H1 (cell line): ENCODE results near the gene NIFK. TPM values are rescaled to one million over a fixed set of nuclear protein-coding genes. Genes with fewer than 3 reads are reported as not detected.

ENCODE experiments used
- CHD2 ChIP-seq: IDR thresholded peaks from 2 replicates; pipeline ENCODE4 v1.6.1; 2012; ENCODE audit warnings: low read length, improper control_type of control experiment
- EP300 ChIP-seq, 2 experiments: IDR thresholded peaks; 1 replicate in 1 of 2; 2 replicates in 1 of 2; pipeline ENCODE4 v1.6.1; 2011 to 2012; ENCODE audit warnings: low read depth in 2 of 2, low read length in 2 of 2, mild to moderate bottlenecking in 2 of 2, borderline replicate concordance in 1 of 2, inconsistent platforms in 1 of 2, moderate library complexity in 1 of 2
- FOSL1 ChIP-seq: IDR thresholded peaks from 2 replicates; pipeline ENCODE4 v1.6.1; 2011; ENCODE audit warnings: mild to moderate bottlenecking, low read depth, low read length, moderate library complexity; ENCODE audit not compliant: insufficient read depth
- POLR2AphosphoS5 ChIP-seq: IDR thresholded peaks from 2 replicates; pipeline ENCODE4 v1.6.1; 2011; ENCODE audit warnings: low read depth, low read length
- SIN3A ChIP-seq, 2 experiments: IDR thresholded peaks in 1 of 2; conservative IDR thresholded peaks in 1 of 2; 2 replicates each; pipeline ENCODE4 v1.6.1; 2011 to 2012; ENCODE audit warnings: low read length in 2 of 2, improper control_type of control experiment in 1 of 2, low read depth in 1 of 2, mild to moderate bottlenecking in 1 of 2
- SP4 ChIP-seq: IDR thresholded peaks from 2 replicates; pipeline ENCODE4 v1.6.1; 2012; ENCODE audit warnings: low read length, inconsistent platforms
- SUZ12 ChIP-seq: fragments of 200-600 bp; sonication (generic); IDR thresholded peaks from 2 replicates; pipeline ENCODE4 v1.6.1; 2012; ENCODE audit warnings: mild to moderate bottlenecking, inconsistent platforms, low read length, moderate library complexity, mixed read lengths
- TBP ChIP-seq: IDR thresholded peaks from 2 replicates; pipeline ENCODE4 v1.6.1; 2011; ENCODE audit warnings: low read depth, low read length, improper control_type of control experiment
- polyA plus RNA-seq, 7 experiments: library from polyadenylated mRNA; depleted of rRNA in 3 of 7; stranded (reverse) in 5 of 7; unstranded in 2 of 7; fragments of >200 nt in 5 of 7; fragments of 200-250 nt in 2 of 7; gene quantifications; 1 replicate in 5 of 7; 2 replicates in 1 of 7; 4 replicates in 1 of 7; pipeline versions ENCODE4 v1.2.1 to v1.2.3, GENCODE V29; 2011 to 2013; ENCODE audit warnings: missing spikeins in 2 of 7, mixed read lengths in 2 of 7
- total RNA-seq: library from RNA; stranded (reverse); fragmentation: NEBNext Ultra II Directional; extraction: Animal tissue kit (Norgen Biotek cat#: 25700); gene quantifications from 2 replicates; pipeline ENCODE4 v1.2.1, GENCODE V29; 2021
- TF ChIP-seq, protein P1 (sequence below): fragments of 300-600 bp; sonication (generic); IDR thresholded peaks from 2 replicates; pipeline ENCODE4 v1.7.1; 2012; ENCODE audit warnings: low read length, moderate library complexity, mild to moderate bottlenecking, inconsistent platforms; ENCODE audit not compliant: insufficient replicate concordance

The NIFK gene
- total and polyA plus RNA-seq, 2 of the 8 experiments (the other 6 are each of a cell fraction or from before 2014, with no cell fraction given), result 24.4 to 117 TPM

DNA sequence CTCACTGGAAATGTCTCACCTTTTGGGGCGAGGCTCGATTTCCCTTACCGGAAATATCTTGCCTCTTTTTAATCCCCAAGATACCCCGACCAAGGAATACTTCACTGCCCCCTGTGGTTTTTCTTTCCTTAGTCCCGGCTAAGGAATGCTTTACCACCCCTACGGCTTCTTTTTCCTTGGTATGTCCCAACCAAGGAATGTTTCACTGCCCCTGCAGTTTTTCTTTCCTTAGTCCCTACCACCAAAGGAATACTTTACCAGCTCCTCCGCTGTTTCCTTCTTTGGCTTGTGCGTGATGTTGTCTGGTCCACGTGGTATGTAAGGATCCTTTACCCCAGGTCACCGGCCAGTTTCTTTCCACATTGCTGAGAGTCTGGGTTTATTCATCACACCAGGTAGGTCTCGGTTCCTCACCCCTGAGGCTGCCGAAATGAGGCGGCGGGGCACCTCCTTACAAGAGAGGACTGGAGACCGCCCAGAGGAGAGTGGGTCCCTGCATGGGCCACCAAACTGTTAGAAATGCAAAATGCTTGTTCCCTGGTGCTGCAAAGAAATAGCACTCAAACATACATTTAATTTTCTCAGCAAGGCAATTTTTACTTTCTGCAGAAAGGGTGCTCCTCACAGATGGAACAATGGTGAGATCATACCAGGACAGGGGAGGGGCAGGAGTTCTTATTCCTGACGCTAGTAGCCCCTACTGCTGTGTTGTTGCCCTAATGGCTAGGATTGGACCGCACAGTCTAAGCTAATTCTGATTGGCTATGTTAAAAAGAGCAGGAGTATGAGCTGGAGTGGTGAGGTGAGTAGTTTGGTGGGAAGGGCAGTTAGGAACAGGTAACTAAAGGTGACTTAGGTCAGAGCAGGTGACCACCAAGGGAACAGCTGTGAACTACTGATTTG is 54.0 kb downstream of the NIFK start (continued):
- TF ChIP-seq SIN3A (conservative IDR thresholded peaks at IDR 0.05 in 1 of 2, IDR thresholded peaks at IDR 0.05 in 1 of 2; ENCODE audit: low read depth in 1 of 2, low read length in 2 of 2) (peak in 1 of 2 experiments; percentile 50; a peak in 2 of 4 replicates), EP300 (IDR thresholded peaks at IDR 0.05; ENCODE audit: borderline replicate concordance in 1 of 2, low read depth in 2 of 2, low read length in 2 of 2) (peak in 1 of 2 experiments; percentile 99; a peak in 2 of 3 replicates), TBP (peak; percentile 89), CHD2 (no peak), SP4 (peak; percentile 55; the same call in 1 of the 2 replicates), POLR2AphosphoS5 (peak; percentile 86), SUZ12 (no peak), FOSL1 (no peak)
- TF ChIP-seq, protein P1, sequence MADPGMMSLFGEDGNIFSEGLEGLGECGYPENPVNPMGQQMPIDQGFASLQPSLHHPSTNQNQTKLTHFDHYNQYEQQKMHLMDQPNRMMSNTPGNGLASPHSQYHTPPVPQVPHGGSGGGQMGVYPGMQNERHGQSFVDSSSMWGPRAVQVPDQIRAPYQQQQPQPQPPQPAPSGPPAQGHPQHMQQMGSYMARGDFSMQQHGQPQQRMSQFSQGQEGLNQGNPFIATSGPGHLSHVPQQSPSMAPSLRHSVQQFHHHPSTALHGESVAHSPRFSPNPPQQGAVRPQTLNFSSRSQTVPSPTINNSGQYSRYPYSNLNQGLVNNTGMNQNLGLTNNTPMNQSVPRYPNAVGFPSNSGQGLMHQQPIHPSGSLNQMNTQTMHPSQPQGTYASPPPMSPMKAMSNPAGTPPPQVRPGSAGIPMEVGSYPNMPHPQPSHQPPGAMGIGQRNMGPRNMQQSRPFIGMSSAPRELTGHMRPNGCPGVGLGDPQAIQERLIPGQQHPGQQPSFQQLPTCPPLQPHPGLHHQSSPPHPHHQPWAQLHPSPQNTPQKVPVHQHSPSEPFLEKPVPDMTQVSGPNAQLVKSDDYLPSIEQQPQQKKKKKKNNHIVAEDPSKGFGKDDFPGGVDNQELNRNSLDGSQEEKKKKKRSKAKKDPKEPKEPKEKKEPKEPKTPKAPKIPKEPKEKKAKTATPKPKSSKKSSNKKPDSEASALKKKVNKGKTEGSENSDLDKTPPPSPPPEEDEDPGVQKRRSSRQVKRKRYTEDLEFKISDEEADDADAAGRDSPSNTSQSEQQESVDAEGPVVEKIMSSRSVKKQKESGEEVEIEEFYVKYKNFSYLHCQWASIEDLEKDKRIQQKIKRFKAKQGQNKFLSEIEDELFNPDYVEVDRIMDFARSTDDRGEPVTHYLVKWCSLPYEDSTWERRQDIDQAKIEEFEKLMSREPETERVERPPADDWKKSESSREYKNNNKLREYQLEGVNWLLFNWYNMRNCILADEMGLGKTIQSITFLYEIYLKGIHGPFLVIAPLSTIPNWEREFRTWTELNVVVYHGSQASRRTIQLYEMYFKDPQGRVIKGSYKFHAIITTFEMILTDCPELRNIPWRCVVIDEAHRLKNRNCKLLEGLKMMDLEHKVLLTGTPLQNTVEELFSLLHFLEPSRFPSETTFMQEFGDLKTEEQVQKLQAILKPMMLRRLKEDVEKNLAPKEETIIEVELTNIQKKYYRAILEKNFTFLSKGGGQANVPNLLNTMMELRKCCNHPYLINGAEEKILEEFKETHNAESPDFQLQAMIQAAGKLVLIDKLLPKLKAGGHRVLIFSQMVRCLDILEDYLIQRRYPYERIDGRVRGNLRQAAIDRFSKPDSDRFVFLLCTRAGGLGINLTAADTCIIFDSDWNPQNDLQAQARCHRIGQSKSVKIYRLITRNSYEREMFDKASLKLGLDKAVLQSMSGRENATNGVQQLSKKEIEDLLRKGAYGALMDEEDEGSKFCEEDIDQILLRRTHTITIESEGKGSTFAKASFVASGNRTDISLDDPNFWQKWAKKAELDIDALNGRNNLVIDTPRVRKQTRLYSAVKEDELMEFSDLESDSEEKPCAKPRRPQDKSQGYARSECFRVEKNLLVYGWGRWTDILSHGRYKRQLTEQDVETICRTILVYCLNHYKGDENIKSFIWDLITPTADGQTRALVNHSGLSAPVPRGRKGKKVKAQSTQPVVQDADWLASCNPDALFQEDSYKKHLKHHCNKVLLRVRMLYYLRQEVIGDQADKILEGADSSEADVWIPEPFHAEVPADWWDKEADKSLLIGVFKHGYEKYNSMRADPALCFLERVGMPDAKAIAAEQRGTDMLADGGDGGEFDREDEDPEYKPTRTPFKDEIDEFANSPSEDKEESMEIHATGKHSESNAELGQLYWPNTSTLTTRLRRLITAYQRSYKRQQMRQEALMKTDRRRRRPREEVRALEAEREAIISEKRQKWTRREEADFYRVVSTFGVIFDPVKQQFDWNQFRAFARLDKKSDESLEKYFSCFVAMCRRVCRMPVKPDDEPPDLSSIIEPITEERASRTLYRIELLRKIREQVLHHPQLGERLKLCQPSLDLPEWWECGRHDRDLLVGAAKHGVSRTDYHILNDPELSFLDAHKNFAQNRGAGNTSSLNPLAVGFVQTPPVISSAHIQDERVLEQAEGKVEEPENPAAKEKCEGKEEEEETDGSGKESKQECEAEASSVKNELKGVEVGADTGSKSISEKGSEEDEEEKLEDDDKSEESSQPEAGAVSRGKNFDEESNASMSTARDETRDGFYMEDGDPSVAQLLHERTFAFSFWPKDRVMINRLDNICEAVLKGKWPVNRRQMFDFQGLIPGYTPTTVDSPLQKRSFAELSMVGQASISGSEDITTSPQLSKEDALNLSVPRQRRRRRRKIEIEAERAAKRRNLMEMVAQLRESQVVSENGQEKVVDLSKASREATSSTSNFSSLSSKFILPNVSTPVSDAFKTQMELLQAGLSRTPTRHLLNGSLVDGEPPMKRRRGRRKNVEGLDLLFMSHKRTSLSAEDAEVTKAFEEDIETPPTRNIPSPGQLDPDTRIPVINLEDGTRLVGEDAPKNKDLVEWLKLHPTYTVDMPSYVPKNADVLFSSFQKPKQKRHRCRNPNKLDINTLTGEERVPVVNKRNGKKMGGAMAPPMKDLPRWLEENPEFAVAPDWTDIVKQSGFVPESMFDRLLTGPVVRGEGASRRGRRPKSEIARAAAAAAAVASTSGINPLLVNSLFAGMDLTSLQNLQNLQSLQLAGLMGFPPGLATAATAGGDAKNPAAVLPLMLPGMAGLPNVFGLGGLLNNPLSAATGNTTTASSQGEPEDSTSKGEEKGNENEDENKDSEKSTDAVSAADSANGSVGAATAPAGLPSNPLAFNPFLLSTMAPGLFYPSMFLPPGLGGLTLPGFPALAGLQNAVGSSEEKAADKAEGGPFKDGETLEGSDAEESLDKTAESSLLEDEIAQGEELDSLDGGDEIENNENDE, result no peak
